HepG2 (cell line): ENCODE results near the gene SEMA6B. TPM values are rescaled to one million over a fixed set of nuclear protein-coding genes. Genes with fewer than 3 reads are reported as not detected.

Experiments
- ATAC-seq: fragments of 200-7000 bp; cut with Tn5 transposase; 3 replicates; pipeline ENCODE4 v1.9.1; 2020; ENCODE audit warnings: mild to moderate bottlenecking, moderate library complexity
- BruUV-seq: library from RNA; stranded (reverse); fragments of 400-500 nt; replicated peaks from 2 replicates; lab custom pipeline; 2021; lab: Mats Ljungman, UMichigan
- CTCF ChIA-PET: fragments of 300-600 bp; formaldehyde crosslinking; extraction: SDS; loops from one replicate; lab custom pipeline; 2021; ENCODE audit warnings: low total read pairs, inconsistent platforms, low intra/inter-chr PET ratio; lab: Yijun Ruan, JAX
- POLR2A ChIA-PET: fragments of 350-600 bp; sonication (Branson Sonifier 250); formaldehyde crosslinking; loops from one replicate; lab custom pipeline; 2020; ENCODE audit warnings: antibody characterized with exemption, inconsistent platforms; lab: Yijun Ruan, JAX
- DNase-seq: peaks from one replicate; pipeline ENCODE4 v3.0.0-alpha.2; 2015; ENCODE audit warnings: low spot score
- FAIRE-seq: peaks from 3 replicates; lab custom pipeline; 2011; peaks lifted over from hg19 to GRCh38; lab: Jason Lieb, UNC
- H2AFZ ChIP-seq: one replicate; pipeline ENCODE4 v1.6.1; 2011; ENCODE audit warnings: low read length, inconsistent platforms
- H3K27ac ChIP-seq: fragments of 300-600 bp; 3 replicates; pipeline ENCODE4 v1.8.0; 2011; ENCODE audit warnings: mixed run types, mild to moderate bottlenecking, mixed read lengths, low read length, inconsistent platforms; ENCODE audit not compliant: insufficient read depth; ENCODE audit errors: extremely low read length
- H3K27me3 ChIP-seq, 2 experiments: fragments of 200-600 bp in 1 of 2; 2 replicates in 1 of 2; 3 replicates in 1 of 2; pipeline versions ENCODE4 v1.6.0 to v1.8.0; 2011; ENCODE audit warnings: low read length in 2 of 2, mild to moderate bottlenecking in 2 of 2, moderate library complexity in 2 of 2, inconsistent platforms in 1 of 2; ENCODE audit not compliant: insufficient read depth in 2 of 2, control insufficient read depth in 1 of 2
- H3K36me3 ChIP-seq, 2 experiments: fragments of 200-600 bp in 1 of 2; replicated peaks in 1 of 2; 2 replicates in 1 of 2; 3 replicates in 1 of 2; pipeline versions ENCODE4 v1.5.1 to v1.8.0; 2011; ENCODE audit warnings: low read length in 2 of 2, inconsistent platforms in 1 of 2; ENCODE audit not compliant: insufficient read depth in 2 of 2, control insufficient read depth in 1 of 2
- H3K4me1 ChIP-seq: 2 replicates; pipeline ENCODE4 v1.5.1; 2012; ENCODE audit warnings: low read length, inconsistent platforms; ENCODE audit not compliant: insufficient read depth
- H3K4me2 ChIP-seq: 2 replicates; pipeline ENCODE4 v1.6.0; 2011; ENCODE audit warnings: low read depth, low read length, inconsistent platforms
- H3K4me3 ChIP-seq, 3 experiments: fragments of 200-600 bp in 1 of 3; sonication (generic), shearing (Covaris generic) in 1 of 3; replicated peaks in 1 of 3; 2 replicates each; pipeline ENCODE4 v1.5.1; 2011 to 2016; ENCODE audit warnings: low read length in 3 of 3, inconsistent platforms in 2 of 3, low read depth in 2 of 3, mild to moderate bottlenecking in 2 of 3, control low read depth in 1 of 3, mixed read lengths in 1 of 3; ENCODE audit not compliant: insufficient read depth in 1 of 3
- H3K79me2 ChIP-seq: one replicate; pipeline ENCODE4 v1.6.1; 2011; ENCODE audit warnings: low read length, inconsistent platforms; ENCODE audit not compliant: insufficient read depth
- H3K9ac ChIP-seq: 2 replicates; pipeline ENCODE4 v1.6.0; 2011; ENCODE audit warnings: mild to moderate bottlenecking, low read depth, low read length, inconsistent platforms; ENCODE audit not compliant: insufficient read depth
- H3K9me3 ChIP-seq: 2 replicates; pipeline ENCODE4 v1.5.1; 2012; ENCODE audit warnings: mild to moderate bottlenecking, low read length
- H4K20me1 ChIP-seq: 2 replicates; pipeline ENCODE4 v1.6.0; 2011; ENCODE audit warnings: inconsistent platforms, mild to moderate bottlenecking, low read length, moderate library complexity; ENCODE audit not compliant: insufficient read depth
- EEA1 ChIP-seq: sonication (generic); formaldehyde crosslinking; IDR thresholded peaks from 2 replicates; pipeline ENCODE4 v1.5.1; 2020; ENCODE audit warnings: mild to moderate bottlenecking, missing genetic modification reagents, borderline replicate concordance
- HNRNPK ChIP-seq: fragments of 200-400 bp; formaldehyde crosslinking; IDR thresholded peaks from 2 replicates; pipeline ENCODE4 v1.6.1; 2018; ENCODE audit warnings: low read length, low read depth, moderate library complexity, mild to moderate bottlenecking; ENCODE audit not compliant: poor library complexity, severe bottlenecking
- ZMYM3 ChIP-seq: sonication (generic); formaldehyde crosslinking; IDR thresholded peaks from 2 replicates; pipeline ENCODE4 v1.5.1; 2020; ENCODE audit warnings: mild to moderate bottlenecking, missing genetic modification reagents
- ZNF263 ChIP-seq: sonication (generic); formaldehyde crosslinking; IDR thresholded peaks from 2 replicates; pipeline ENCODE4 v1.4.0; 2020; ENCODE audit warnings: missing genetic modification reagents
- ZNF317 ChIP-seq: sonication (generic); formaldehyde crosslinking; IDR thresholded peaks from 2 replicates; pipeline ENCODE4 v1.5.0; 2020; ENCODE audit warnings: mild to moderate bottlenecking, missing genetic modification reagents
- ZNF629 ChIP-seq: sonication (generic); formaldehyde crosslinking; conservative IDR thresholded peaks from 2 replicates; pipeline ENCODE4 v1.5.0; 2020; ENCODE audit warnings: missing genetic modification reagents
- WGBS: methylation state at CpG from one replicate; pipeline ENCODE4 v1.1.6; 2017; ENCODE audit warnings: low lambda C conversion rate; 5-methylcytosine and 5-hydroxymethylcytosine counted together
- in situ Hi-C: cut with HindIII; loops from 2 replicates; pipeline ENCODE4 v1.10.0; 2017; ENCODE audit warnings: low pct_unique_long_range_greater_than_20kb; ENCODE audit not compliant: extremely low pct_ligation_motif_present
- intact Hi-C: fragments of 100-400 bp; cut with micrococcal nuclease; formaldehyde crosslinking; loops from one replicate; pipeline ENCODE4 v1.10.0; 2022; ENCODE audit not compliant: unreplicated experiment
- polyA plus RNA-seq, 8 experiments: library from polyadenylated mRNA; depleted of rRNA in 3 of 8; stranded (reverse) in 7 of 8; unstranded in 1 of 8; fragments of >200 nt; fragmentation: Illumina TruSeq in 4 of 8; extraction: Trizol in 4 of 8; gene quantifications; 2 replicates each; pipeline versions ENCODE4 v1.2.1 to v1.2.3, GENCODE V29; 2011 to 2016; ENCODE audit warnings: low read depth in 4 of 8, missing spikeins in 1 of 8, mixed read lengths in 1 of 8; ENCODE audit not compliant: insufficient read depth in 1 of 8
- total RNA-seq, 5 experiments: library from RNA; depleted of rRNA; stranded (reverse); fragments of >200 nt; fragmentation: Illumina TruSeq; extraction: Trizol; gene quantifications; 2 replicates each; pipeline ENCODE4 v1.2.3, GENCODE V29; 2016; ENCODE audit warnings: low read depth in 1 of 5

Gene SEMA6B
- total and polyA plus RNA-seq, 2 of the 13 experiments (the other 11 are each of a cell fraction or from before 2014, with no cell fraction given) = 45.5 to 67.1 TPM

GRCh38 chr19:4517451-4518057 lies 41.9 kb downstream of the SEMA6B start:
- ATAC-seq (no peak), FAIRE-seq (no peak), DNase-seq (no peak)
- no peak overlapping the region for H2AFZ ChIP-seq
- WGBS = 93% methylated on average over 3 of the region's 24 CpGs
- H3K27me3 ChIP-seq = no peaks in the 10 kb centered on the region
- no peak overlapping the region for H3K27ac ChIP-seq
- no peaks in the 10 kb centered on the region for H3K9me3 ChIP-seq
- peak overlapping the region in 1 of 3 experiments; percentile 52; a peak in 1 of 6 replicates for H3K4me3 ChIP-seq
- TF ChIP-seq ZNF317 (CRISPR knock-in tag) (no peak), ZNF629 (peak; percentile 92), ZMYM3 (CRISPR knock-in tag) (peak; percentile 74; the same call in 1 of the 2 replicates)
- CTCF ChIA-PET = no interaction called here
- POLR2A ChIA-PET = interaction anchor here (0.8 to 1.9 kb wide), 5 partner anchors 8 to 103 kb away, joined by 3 to 9 read pairs (median 7); partner anchors contain the start of genes HDGFL2, LRG1 and PLIN5
- no peaks in the 10 kb centered on the region for H4K20me1 ChIP-seq
- peaks cover 53% of the 10 kb centered on the region for H3K4me1 ChIP-seq
- H3K36me3 ChIP-seq = no peaks in the 10 kb centered on the region
- in situ Hi-C loops (no loop called here), intact Hi-C loops (no loop called here)
- H3K9ac ChIP-seq = no peak overlapping the region
- H3K79me2 ChIP-seq = no peaks in the 10 kb centered on the region
- BruUV-seq = no TSS peak
- peak overlapping the region; percentile 60 for H3K4me2 ChIP-seq

DNA sequence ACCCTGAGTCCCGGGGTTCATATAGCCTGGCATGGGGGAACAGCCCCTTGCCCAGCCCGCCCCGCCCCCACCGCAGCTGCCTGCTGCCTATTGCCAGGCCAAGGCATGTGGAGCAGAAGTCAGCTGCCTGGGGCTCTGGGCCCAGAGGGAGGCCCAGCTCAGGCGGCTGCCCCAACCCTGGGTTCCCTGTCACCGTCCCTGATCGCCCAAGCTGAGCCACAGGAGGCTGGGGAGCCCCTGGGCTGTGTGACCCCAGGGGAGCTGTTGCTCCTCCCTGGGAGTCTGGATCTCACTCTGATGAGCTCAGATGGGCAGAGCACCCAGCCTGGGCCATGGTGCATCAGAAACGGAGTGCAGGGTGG lies 42.6 kb downstream of the SEMA6B start:
- intact Hi-C loops (no loop called here), in situ Hi-C loops (no loop called here)
- Histone ChIP-seq H3K4me1 (peaks cover 47% of the 10 kb centered on the region), H4K20me1 (no peaks in the 10 kb centered on the region), H3K4me2 (no peak overlapping the region), H3K9me3 (no peaks in the 10 kb centered on the region), H3K36me3 (no peaks in the 10 kb centered on the region), H3K27me3 (no peaks in the 10 kb centered on the region), H3K4me3 (no peak overlapping the region), H3K9ac (no peak overlapping the region), H2AFZ (no peak overlapping the region), H3K27ac (no peak overlapping the region), H3K79me2 (no peaks in the 10 kb centered on the region)
- no TSS peak for BruUV-seq
- ChIA-PET POLR2A (interaction anchor here (0.5 to 1.9 kb wide), 3 partner anchors 18 to 261 kb away, joined by 4 to 9 read pairs (median 9); partner anchors contain the start of genes LRG1 and PLIN5), CTCF (no interaction called here)
- DNase-seq (no peak), FAIRE-seq (no peak), ATAC-seq (no peak)
- WGBS = 75% methylated on average over 2 of the region's 8 CpGs
- TF ChIP-seq EEA1 (no peak), ZNF263 (CRISPR knock-in tag) (no peak), HNRNPK (no peak)
